CD4-positive, alpha-beta T cell treated with Interleukin-15 for 1 hour (primary cell): ENCODE results near the gene ENTR1.

Experiments
- DNase-seq: peaks from one replicate; pipeline ENCODE4 v3.0.0-alpha.2; 2020

ENTR1 gene

GRCh38 chr9:136359774-136360718, 50.4 kb downstream of the ENTR1 start:
- no peak for DNase-seq

GRCh38 chr9:136358888-136359287, 51.5 kb downstream of the ENTR1 start:
- no peak for DNase-seq

GRCh38 chr9:136358016-136358415, 52.4 kb downstream of the ENTR1 start:
- DNase-seq = no peak

GRCh38 chr9:136357202-136357725, 53.1 kb downstream of the ENTR1 start:
- no peak for DNase-seq

- DNase-seq = no peak
Observed at GRCh38 chr9:136355616-136356557, 54.5 kb downstream of the ENTR1 start.

GRCh38 chr9:136354592-136355085, 55.8 kb downstream of the ENTR1 start:
- no peak for DNase-seq

GRCh38 chr9:136353757-136354488, 56.5 kb downstream of the ENTR1 start:
- DNase-seq = no peak

- no peak for DNase-seq
Observed at GRCh38 chr9:136353088-136353487, 57.3 kb downstream of the ENTR1 start.

- DNase-seq = no peak
Observed at GRCh38 chr9:136352682-136353081, 57.7 kb downstream of the ENTR1 start.
